Measurements from ENCODE around the gene CD82.

The CD82 gene, protein sequence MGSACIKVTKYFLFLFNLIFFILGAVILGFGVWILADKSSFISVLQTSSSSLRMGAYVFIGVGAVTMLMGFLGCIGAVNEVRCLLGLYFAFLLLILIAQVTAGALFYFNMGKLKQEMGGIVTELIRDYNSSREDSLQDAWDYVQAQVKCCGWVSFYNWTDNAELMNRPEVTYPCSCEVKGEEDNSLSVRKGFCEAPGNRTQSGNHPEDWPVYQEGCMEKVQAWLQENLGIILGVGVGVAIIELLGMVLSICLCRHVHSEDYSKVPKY

GRCh38 chr11:44565211-44565952, at the start of gene CD82:
Gene CD82 (plus strand): TSS chr11:44565663. CDS start chr11:44594663, 29,000 bp downstream.
- peak; percentile 17 for TF ChIP-seq CTCF (IDR thresholded peaks at IDR 0.05; ENCODE audit: low read depth, low read length)
- DNase-seq (ENCODE audit: extremely low read depth, low read depth): peak; percentile 98

DNA sequence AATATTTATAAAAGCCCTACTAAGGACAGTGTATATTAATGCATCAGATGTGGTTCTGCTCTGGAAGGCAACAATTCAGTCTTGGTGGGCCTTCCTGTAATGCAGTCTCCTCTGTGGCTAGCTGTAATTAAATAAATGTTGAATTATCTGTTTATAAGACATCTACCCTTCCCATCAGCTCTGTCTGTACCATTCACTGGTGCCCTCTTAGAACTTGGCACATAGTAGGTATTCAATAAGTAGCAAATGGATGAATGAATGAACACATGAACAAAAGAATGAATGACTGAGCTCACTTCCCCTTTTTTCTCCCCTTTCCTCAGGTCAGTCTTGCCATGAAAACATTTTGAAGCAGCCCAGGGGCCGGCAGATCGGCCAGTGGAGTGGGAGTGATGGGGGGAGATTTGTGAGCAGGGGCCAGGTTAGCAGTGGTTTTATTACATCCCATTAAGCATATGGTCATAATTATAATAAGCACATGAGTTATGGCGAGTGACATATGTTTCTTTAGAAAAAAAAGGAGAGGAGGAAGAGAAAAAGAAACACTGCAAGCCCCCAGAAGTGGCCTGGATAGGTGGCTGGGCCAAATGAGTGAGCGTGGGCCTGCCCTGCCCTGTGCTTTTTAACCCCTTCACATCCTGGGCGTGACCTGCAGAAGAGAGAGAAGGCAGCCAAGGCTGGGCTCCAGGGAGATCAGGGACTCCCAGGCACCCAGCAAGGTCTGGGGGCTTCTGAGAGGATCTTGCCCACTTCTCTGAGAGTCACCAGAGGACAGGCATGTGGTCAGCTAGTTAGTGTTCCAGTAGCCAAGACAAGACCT, 48.6 kb upstream of the CD82 start:
- DNase-seq (ENCODE audit: extremely low read depth, low read depth): no peak
- TF ChIP-seq CTCF (IDR thresholded peaks at IDR 0.05; ENCODE audit: low read depth, low read length): no peak

- no peak for DNase-seq (ENCODE audit: extremely low read depth, low read depth)
- no peak for TF ChIP-seq CTCF (IDR thresholded peaks at IDR 0.05; ENCODE audit: low read depth, low read length)
Measured at GRCh38 chr11:44517541-44517940, 47.9 kb upstream of the CD82 start.

DNA sequence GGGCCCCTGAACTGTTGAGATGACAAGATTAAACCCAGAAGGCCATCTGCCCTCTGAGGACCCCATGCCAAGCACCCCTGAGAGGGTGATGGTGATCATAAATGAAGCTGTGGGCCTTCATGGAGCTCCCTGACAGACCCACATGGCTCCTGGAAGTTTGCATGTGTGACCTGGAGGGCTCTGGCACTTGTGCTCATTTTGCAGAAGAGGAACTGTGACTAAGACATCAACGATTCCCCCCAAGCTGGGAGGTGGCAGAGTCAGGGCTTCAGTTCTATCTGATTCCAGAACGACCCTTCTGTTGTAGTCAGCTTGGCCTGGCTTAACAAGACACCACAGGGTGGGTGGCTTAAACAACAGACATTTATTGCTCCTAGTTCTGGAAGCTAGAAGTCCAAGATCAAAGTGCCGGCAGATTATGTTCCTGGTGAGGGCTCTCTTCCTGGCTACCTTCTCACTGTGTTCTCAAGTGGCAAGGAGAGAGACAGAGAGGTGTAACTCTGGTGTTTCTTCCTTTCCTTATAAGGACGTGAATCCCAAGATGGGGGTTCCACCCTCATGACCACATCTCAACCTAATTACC, 46.4 kb upstream of the CD82 start:
- no peak for TF ChIP-seq CTCF (IDR thresholded peaks at IDR 0.05; ENCODE audit: low read depth, low read length)
- DNase-seq (ENCODE audit: extremely low read depth, low read depth): no peak

GRCh38 chr11:44519989-44520737, 45.3 kb upstream of the CD82 start:
- no peak for DNase-seq (ENCODE audit: extremely low read depth, low read depth)
- no peak for TF ChIP-seq CTCF (IDR thresholded peaks at IDR 0.05; ENCODE audit: low read depth, low read length)

- TF ChIP-seq CTCF (IDR thresholded peaks at IDR 0.05; ENCODE audit: low read depth, low read length): no peak
- DNase-seq (ENCODE audit: extremely low read depth, low read depth): no peak
Measured at GRCh38 chr11:44521148-44521547, 44.3 kb upstream of the CD82 start.
